GM23338 (cell line): ENCODE data around the gene NSMCE1. TPM values are rescaled to one million over a fixed set of nuclear protein-coding genes. Genes with fewer than 3 reads are reported as not detected.

Experiments used
- CREB1 ChIP-seq: fragments of 250-450 bp; sonication (Bioruptor Pico); IDR thresholded peaks from 2 replicates; pipeline ENCODE4 v1.5.0; 2020; ENCODE audit warnings: low read depth, mild to moderate bottlenecking, moderate library complexity
- EZH2 ChIP-seq: fragments of 200-600 bp; sonication (generic); IDR thresholded peaks from one replicate; pipeline ENCODE4 v1.8.0; 2017; ENCODE audit warnings: antibody characterized with exemption, mild to moderate bottlenecking, low read depth; ENCODE audit not compliant: unreplicated experiment
- EZH2phosphoT487 ChIP-seq: fragments of 200-600 bp; sonication (generic); IDR thresholded peaks from one replicate; pipeline ENCODE4 v1.8.1; 2018; ENCODE audit warnings: antibody characterized with exemption; ENCODE audit not compliant: unreplicated experiment
- JUNB ChIP-seq: IDR thresholded peaks from one replicate; pipeline ENCODE4 v1.6.1; 2016; ENCODE audit warnings: antibody characterized with exemption; ENCODE audit not compliant: unreplicated experiment
- NANOG ChIP-seq: IDR thresholded peaks from 2 replicates; pipeline ENCODE4 v1.6.1; 2016; ENCODE audit warnings: antibody characterized with exemption, borderline replicate concordance
- POLR2AphosphoS5 ChIP-seq: IDR thresholded peaks from 2 replicates; pipeline ENCODE4 v1.6.1; 2016; ENCODE audit warnings: antibody characterized with exemption, low read depth
- REST ChIP-seq: IDR thresholded peaks from one replicate; pipeline ENCODE4 v1.6.1; 2018; ENCODE audit warnings: antibody characterized with exemption; ENCODE audit not compliant: unreplicated experiment
- polyA plus RNA-seq: library from polyadenylated mRNA; unstranded; fragments of >200 nt; fragmentation: Nextera tagmentation; extraction: Ambion mirVana; gene quantifications from 2 replicates; pipeline ENCODE4 v1.2.1, GENCODE V29; 2016
- total RNA-seq: library from RNA; depleted of rRNA; stranded (reverse); fragments of >200 nt; shearing (Covaris generic); gene quantifications from 2 replicates; pipeline ENCODE4 v1.2.3, GENCODE V29; 2014
- TF ChIP-seq, protein P1 (sequence below): fragments of 250-450 bp; sonication (Bioruptor Pico); IDR thresholded peaks from 2 replicates; pipeline ENCODE4 v1.5.0; 2020; ENCODE audit warnings: mild to moderate bottlenecking, moderate library complexity

Gene NSMCE1
- total and polyA plus RNA-seq, 2 experiments from 2014 or later = 30.6 to 50.8 TPM

DNA sequence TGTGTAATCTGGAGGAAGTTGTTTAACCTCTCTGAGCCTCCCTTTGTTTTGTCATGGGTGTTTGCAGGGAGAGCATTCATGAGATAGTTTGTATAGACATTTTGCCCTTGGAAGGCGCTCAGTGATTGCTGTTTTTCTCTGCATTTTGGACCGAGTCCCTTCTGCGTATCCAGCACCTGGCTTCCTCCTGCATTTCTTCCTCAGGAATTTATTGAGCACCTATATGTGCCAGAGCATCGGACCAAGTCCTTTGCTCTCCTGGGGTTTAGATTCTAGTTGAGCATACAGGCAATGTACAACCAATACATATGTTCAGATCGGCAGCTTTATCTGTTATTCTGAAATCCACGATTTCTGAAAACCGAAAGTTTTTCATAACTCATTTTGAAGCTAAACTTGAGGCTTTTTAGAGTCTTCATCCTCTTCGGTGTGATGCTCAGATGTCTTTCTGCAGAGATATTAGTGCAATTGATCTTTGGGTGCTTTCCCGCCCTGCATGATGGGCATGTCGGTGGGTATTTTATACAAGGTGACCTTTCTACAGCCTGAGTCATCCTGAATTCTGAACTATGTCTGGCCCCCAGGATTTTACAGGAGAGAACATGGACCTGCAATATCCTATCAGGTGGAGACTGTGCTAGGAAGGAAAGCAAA lies 49.3 kb upstream of the NSMCE1 start (continued):
- TF ChIP-seq, protein P1, sequence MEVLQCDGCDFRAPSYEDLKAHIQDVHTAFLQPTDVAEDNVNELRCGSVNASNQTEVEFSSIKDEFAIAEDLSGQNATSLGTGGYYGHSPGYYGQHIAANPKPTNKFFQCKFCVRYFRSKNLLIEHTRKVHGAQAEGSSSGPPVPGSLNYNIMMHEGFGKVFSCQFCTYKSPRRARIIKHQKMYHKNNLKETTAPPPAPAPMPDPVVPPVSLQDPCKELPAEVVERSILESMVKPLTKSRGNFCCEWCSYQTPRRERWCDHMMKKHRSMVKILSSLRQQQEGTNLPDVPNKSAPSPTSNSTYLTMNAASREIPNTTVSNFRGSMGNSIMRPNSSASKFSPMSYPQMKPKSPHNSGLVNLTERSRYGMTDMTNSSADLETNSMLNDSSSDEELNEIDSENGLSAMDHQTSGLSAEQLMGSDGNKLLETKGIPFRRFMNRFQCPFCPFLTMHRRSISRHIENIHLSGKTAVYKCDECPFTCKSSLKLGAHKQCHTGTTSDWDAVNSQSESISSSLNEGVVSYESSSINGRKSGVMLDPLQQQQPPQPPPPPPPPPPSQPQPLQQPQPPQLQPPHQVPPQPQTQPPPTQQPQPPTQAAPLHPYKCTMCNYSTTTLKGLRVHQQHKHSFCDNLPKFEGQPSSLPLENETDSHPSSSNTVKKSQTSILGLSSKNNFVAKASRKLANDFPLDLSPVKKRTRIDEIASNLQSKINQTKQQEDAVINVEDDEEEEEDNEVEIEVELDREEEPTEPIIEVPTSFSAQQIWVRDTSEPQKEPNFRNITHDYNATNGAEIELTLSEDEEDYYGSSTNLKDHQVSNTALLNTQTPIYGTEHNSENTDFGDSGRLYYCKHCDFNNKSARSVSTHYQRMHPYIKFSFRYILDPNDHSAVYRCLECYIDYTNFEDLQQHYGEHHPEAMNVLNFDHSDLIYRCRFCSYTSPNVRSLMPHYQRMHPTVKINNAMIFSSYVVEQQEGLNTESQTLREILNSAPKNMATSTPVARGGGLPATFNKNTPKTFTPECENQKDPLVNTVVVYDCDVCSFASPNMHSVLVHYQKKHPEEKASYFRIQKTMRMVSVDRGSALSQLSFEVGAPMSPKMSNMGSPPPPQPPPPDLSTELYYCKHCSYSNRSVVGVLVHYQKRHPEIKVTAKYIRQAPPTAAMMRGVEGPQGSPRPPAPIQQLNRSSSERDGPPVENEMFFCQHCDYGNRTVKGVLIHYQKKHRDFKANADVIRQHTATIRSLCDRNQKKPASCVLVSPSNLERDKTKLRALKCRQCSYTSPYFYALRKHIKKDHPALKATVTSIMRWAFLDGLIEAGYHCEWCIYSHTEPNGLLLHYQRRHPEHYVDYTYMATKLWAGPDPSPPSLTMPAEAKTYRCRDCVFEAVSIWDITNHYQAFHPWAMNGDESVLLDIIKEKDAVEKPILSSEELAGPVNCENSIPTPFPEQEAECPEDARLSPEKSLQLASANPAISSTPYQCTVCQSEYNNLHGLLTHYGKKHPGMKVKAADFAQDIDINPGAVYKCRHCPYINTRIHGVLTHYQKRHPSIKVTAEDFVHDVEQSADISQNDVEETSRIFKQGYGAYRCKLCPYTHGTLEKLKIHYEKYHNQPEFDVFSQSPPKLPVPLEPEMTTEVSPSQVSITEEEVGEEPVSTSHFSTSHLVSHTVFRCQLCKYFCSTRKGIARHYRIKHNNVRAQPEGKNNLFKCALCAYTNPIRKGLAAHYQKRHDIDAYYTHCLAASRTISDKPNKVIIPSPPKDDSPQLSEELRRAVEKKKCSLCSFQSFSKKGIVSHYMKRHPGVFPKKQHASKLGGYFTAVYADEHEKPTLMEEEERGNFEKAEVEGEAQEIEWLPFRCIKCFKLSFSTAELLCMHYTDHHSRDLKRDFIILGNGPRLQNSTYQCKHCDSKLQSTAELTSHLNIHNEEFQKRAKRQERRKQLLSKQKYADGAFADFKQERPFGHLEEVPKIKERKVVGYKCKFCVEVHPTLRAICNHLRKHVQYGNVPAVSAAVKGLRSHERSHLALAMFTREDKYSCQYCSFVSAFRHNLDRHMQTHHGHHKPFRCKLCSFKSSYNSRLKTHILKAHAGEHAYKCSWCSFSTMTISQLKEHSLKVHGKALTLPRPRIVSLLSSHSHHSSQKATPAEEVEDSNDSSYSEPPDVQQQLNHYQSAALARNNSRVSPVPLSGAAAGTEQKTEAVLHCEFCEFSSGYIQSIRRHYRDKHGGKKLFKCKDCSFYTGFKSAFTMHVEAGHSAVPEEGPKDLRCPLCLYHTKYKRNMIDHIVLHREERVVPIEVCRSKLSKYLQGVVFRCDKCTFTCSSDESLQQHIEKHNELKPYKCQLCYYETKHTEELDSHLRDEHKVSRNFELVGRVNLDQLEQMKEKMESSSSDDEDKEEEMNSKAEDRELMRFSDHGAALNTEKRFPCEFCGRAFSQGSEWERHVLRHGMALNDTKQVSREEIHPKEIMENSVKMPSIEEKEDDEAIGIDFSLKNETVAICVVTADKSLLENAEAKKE (CRISPR knock-in tag) = no peak
- TF ChIP-seq REST = no peak
- TF ChIP-seq POLR2AphosphoS5 = no peak
- TF ChIP-seq EZH2 = no peak
- TF ChIP-seq CREB1 (CRISPR knock-in tag) = no peak
- no peak for TF ChIP-seq NANOG
- no peak for TF ChIP-seq JUNB
- no peak for TF ChIP-seq EZH2phosphoT487
